8988T (cell line): ENCODE results near the gene NKX2-1.

Experiments
- DNase-seq: peaks from one replicate; pipeline ENCODE4 v3.0.0; 2011

The NKX2-1 gene

GRCh38 chr14:36517242-36518030 is 2.6 kb downstream of the NKX2-1 start:
- peak; percentile 20 for DNase-seq

GRCh38 chr14:36516719-36517241 is 3.3 kb downstream of the NKX2-1 start:
- no peak for DNase-seq

- peak; percentile 22 for DNase-seq
These were observed 3.9 kb downstream of the NKX2-1 start for GRCh38 chr14:36515896-36516718.

- peak; percentile 10 for DNase-seq
These were observed 4.9 kb downstream of the NKX2-1 start for GRCh38 chr14:36515105-36515593.

GRCh38 chr14:36514278-36515104 is 5.5 kb downstream of the NKX2-1 start:
- peak; percentile 24 for DNase-seq

GRCh38 chr14:36513451-36514277 is 6.4 kb downstream of the NKX2-1 start:
- peak; percentile 28 for DNase-seq

- DNase-seq = no peak
These were observed 7.0 kb downstream of the NKX2-1 start for GRCh38 chr14:36513012-36513420.

- DNase-seq = no peak
These were observed 7.4 kb downstream of the NKX2-1 start for GRCh38 chr14:36512585-36513003.

- no peak for DNase-seq
These were observed 7.9 kb downstream of the NKX2-1 start for GRCh38 chr14:36511981-36512584.

GRCh38 chr14:36510874-36511273 is 9.2 kb downstream of the NKX2-1 start:
- no peak for DNase-seq

- no peak for DNase-seq
These were observed 9.8 kb downstream of the NKX2-1 start for GRCh38 chr14:36510078-36510799.

GRCh38 chr14:36509069-36509917 is 10.7 kb downstream of the NKX2-1 start:
- no peak for DNase-seq

- DNase-seq = no peak
These were observed 11.5 kb downstream of the NKX2-1 start for GRCh38 chr14:36508418-36509068.

- DNase-seq = no peak
These were observed 12.1 kb downstream of the NKX2-1 start for GRCh38 chr14:36507847-36508417.

GRCh38 chr14:36506732-36507614 is 13.1 kb downstream of the NKX2-1 start:
- DNase-seq = no peak

GRCh38 chr14:36505892-36506731 is 13.9 kb downstream of the NKX2-1 start:
- no peak for DNase-seq
